Heart left ventricle (tissue), 13 donors: Measurements from ENCODE around the gene IGF2R.

Source experiments
- CTCF ChIP-seq, 12 donors: fragments of 200-600 bp; sonication (generic) in 4 of 12; IDR thresholded peaks; one replicate each; pipeline versions ENCODE4 v1.5.0 to v1.8.0; 2018 to 2022; ENCODE audit warnings: antibody characterized with exemption in 12 of 12, mild to moderate bottlenecking in 5 of 12
- POLR2A ChIP-seq, 2 donors: fragments of 450-650 bp; IDR thresholded peaks; one replicate each; pipeline ENCODE4 v1.6.1; 2017; ENCODE audit warnings: antibody characterized with exemption in 2 of 2, mild to moderate bottlenecking in 2 of 2, moderate library complexity in 2 of 2
- donor health status: ischemic (EF 13 %, LVEDD 7.1; RV severe dilation, severe dysfunction).
- donor health status: DM: no; HTN: yes; CAD: no.
- donor health status: DM: no; HTN: no; CAD: no.
- donor health status: ischemic (EF 25% LVEDD 6.9; RV normal size, moderate dysfunction).
- donor health status: ischemic (EF 25% LVEDD 5.7; RV mildly dilated, moderate dysfunction).
- donor health status: ischemic (EF 35%, LVEDD 5.7; RV mildly dilated, moderate dysfunction).
- donor health status: nonischemic (EF 11% LVEDD 7.7; RV severe dilation, severe dysfunction).
- donor health status: DM: yes; HTN: yes; CAD: no.
- donor health status: PGD.
- donor health status: ischemic (EF 29% LVEDD 5.4; RV normal size, mild dysfunction).
- donor health status: nonischemic (EF 23%, LVEDD 6.1; RV moderate dilation, normal function).

GRCh38 chr6:160035693-160036330 lies 66.9 kb downstream of the IGF2R start:
- TF ChIP-seq CTCF (IDR thresholded peaks at IDR 0.05) (no peak), POLR2A (IDR thresholded peaks at IDR 0.05) (no peak)
